H1 (cell line): ENCODE data around the gene PRRT1B.

Source experiments
- CTCF ChIP-seq, 3 experiments: IDR thresholded peaks; 1 replicate in 2 of 3; 2 replicates in 1 of 3; pipeline versions ENCODE4 v1.5.1 to v1.6.1; 2011; ENCODE audit warnings: low read length in 3 of 3, mild to moderate bottlenecking in 3 of 3, inconsistent platforms in 2 of 3, low read depth in 1 of 3, moderate library complexity in 1 of 3; ENCODE audit not compliant: insufficient read depth in 1 of 3; ENCODE audit errors: control extremely low read depth in 1 of 3
- GTF2F1 ChIP-seq: IDR thresholded peaks from 2 replicates; pipeline ENCODE4 v1.6.1; 2012; ENCODE audit warnings: low read depth, low read length, improper control_type of control experiment, borderline replicate concordance
- NANOG ChIP-seq: IDR thresholded peaks from 2 replicates; pipeline ENCODE4 v1.6.1; 2011; ENCODE audit warnings: low read length, low read depth, mild to moderate bottlenecking, inconsistent platforms; ENCODE audit not compliant: insufficient read depth, poor library complexity, severe bottlenecking
- POLR2AphosphoS5 ChIP-seq: IDR thresholded peaks from 2 replicates; pipeline ENCODE4 v1.6.1; 2011; ENCODE audit warnings: low read depth, low read length
- SP1 ChIP-seq: IDR thresholded peaks from 2 replicates; pipeline ENCODE4 v1.6.1; 2011; ENCODE audit warnings: low read depth, low read length
- TAF1 ChIP-seq: IDR thresholded peaks from 2 replicates; pipeline ENCODE4 v1.6.1; 2011; ENCODE audit warnings: mild to moderate bottlenecking, low read depth, low read length

- no peak for TF ChIP-seq GTF2F1
- no peak for TF ChIP-seq TAF1
- peak; percentile 57; the same call in 1 of the 2 replicates for TF ChIP-seq POLR2AphosphoS5
- TF ChIP-seq CTCF (IDR thresholded peaks at IDR 0.05; ENCODE audit: control extremely low read depth in 1 of 3, insufficient read depth in 1 of 3, low read depth in 1 of 3, low read length in 3 of 3) = peak in 2 of 3 experiments; percentile 92 to 98; a peak in 3 of 4 replicates
- TF ChIP-seq NANOG = no peak
- no peak for TF ChIP-seq SP1
Observed at GRCh38 chr9:131590907-131591844, 45.9 kb downstream of the PRRT1B start.
